SJSA1 (cell line): ENCODE data around the gene HLA-DQA1. TPM values are rescaled to one million over a fixed set of nuclear protein-coding genes. Genes with fewer than 3 reads are reported as not detected.
"Not testable (repeated sequence)": the region's sequence is repeated elsewhere in the genome, so short reads cannot be mapped to it uniquely, and the experiment has no call there.

ENCODE experiments used
- DNase-seq, 2 experiments: peaks; one replicate each; pipeline ENCODE4 v3.0.0-alpha.2; 2015 to 2020; ENCODE audit warnings: low spot score in 2 of 2, low read depth in 1 of 2
- H3K27ac ChIP-seq: fragments of 250-450 bp; sonication (Bioruptor Pico); 2 replicates; pipeline ENCODE4 v1.5.1; 2020; ENCODE audit warnings: mild to moderate bottlenecking, moderate library complexity
- H3K27me3 ChIP-seq: fragments of 250-450 bp; sonication (Bioruptor Pico); replicated peaks from 2 replicates; pipeline ENCODE4 v1.5.1; 2020; ENCODE audit warnings: mild to moderate bottlenecking, moderate library complexity
- H3K36me3 ChIP-seq: fragments of 250-450 bp; sonication (Bioruptor Pico); 2 replicates; pipeline ENCODE4 v1.5.1; 2020; ENCODE audit warnings: mild to moderate bottlenecking
- H3K4me1 ChIP-seq: fragments of 250-450 bp; sonication (Bioruptor Pico); replicated peaks from 2 replicates; pipeline ENCODE4 v1.6.1; 2021; ENCODE audit warnings: mild to moderate bottlenecking
- H3K4me3 ChIP-seq: fragments of 250-450 bp; sonication (Bioruptor Pico); 2 replicates; pipeline ENCODE4 v1.5.1; 2020; ENCODE audit warnings: mild to moderate bottlenecking
- H3K9me3 ChIP-seq: fragments of 250-450 bp; sonication (Bioruptor Pico); replicated peaks from 2 replicates; pipeline ENCODE4 v1.5.1; 2020; ENCODE audit warnings: mild to moderate bottlenecking
- total RNA-seq: library from RNA; depleted of rRNA; stranded (reverse); fragments of >200 nt; shearing (Covaris generic); gene quantifications from 2 replicates; pipeline ENCODE4 v1.2.3, GENCODE V29; 2014; rRNA removed

The HLA-DQA1 gene
- not detected in 2 replicates for total RNA-seq

DNA sequence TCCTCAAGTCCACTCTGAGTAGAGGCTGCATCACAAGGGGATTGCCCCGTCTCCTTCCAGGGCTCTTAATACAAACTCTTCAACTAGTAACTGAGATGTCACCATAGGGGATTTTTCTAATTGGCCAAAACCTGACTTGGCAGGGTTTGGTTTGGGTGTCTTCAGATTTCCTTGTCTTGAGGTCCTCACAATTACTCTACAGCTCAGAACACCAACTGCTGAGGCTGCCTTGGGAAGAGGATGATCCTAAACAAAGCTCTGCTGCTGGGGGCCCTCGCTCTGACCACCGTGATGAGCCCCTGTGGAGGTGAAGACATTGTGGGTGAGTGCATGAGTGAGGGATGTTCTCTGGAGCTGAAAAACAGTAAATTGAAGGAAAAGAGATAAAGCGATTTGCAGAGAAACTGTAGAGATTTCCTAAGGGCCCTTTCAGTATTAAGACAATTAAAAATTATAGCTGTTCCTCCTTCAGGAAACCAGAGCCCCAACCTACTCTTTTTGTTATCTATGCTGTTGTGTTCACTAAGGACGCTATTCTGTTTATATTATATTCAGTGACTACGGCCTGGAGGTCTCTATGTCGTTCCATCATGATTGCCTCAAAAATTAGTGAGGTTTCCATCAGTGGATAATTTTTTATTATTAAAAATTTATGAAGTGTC is at the start of gene HLA-DQA1:
Gene HLA-DQA1, plus strand, starts transcription at position 188 of the 662 bp plus-strand sequence. Its CDS starts 53 bp downstream, at position 241.
- peaks cover 16% of the 10 kb centered on the region for H3K27me3 ChIP-seq
- no peaks in the 10 kb centered on the region for H3K36me3 ChIP-seq
- no peak within 1 kb of the TSS for H3K27ac ChIP-seq
- no peaks in the 10 kb centered on the region for H3K4me1 ChIP-seq
- no peak within 1 kb of the TSS for H3K4me3 ChIP-seq
- H3K9me3 ChIP-seq = no peaks in the 10 kb centered on the region
- no peak for DNase-seq

DNA sequence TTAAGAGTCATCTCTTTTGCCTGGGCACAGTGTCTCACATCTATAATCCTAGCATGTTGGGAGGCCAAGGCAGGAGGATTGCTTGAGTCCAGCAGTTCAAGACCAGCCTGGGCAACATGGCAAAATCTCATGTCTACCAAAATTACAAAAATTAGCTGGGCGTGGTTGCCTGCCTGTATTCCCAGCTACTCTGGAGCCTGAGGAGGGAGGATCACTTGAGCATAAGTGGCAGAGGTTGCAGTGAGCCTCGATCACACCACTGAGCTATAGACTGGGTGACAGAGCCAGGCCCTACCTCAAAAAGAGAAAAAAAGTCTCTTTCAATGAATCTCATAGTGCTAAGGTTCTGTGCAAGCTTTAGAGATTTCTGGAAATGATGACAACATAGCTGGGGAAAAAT is 49.0 kb upstream of the HLA-DQA1 start:
- Histone ChIP-seq H3K27me3 (0 out of 2 replicates have a peak, but pooled peaks cover 7% of the 10 kb centered on the region), H3K36me3 (no peaks in the 10 kb centered on the region), H3K4me1 (no peaks in the 10 kb centered on the region), H3K4me3 (no peak overlapping the region), H3K9me3 (no peaks in the 10 kb centered on the region), H3K27ac (no peak overlapping the region)
- no peak for DNase-seq

- Histone ChIP-seq H3K4me3 (no peak within 1 kb of the TSS), H3K9me3 (no peaks in the 10 kb centered on the region), H3K4me1 (no peaks in the 10 kb centered on the region), H3K27ac (no peak within 1 kb of the TSS), H3K27me3 (0 out of 2 replicates have a peak, but pooled peaks cover 6% of the 10 kb centered on the region), H3K36me3 (no peaks in the 10 kb centered on the region)
- no peak for DNase-seq
Measured at GRCh38 chr6:32589596-32590449, 47.4 kb upstream of the HLA-DQA1 start, which contains the start of gene HLA-DRB1. TSS of gene HLA-DRB1 (minus strand) at chr6:32589848. CDS start at chr6:32589742, 106 bp downstream.

- not testable (repeated sequence) for H3K36me3 ChIP-seq, H3K4me1 ChIP-seq, DNase-seq, H3K27me3 ChIP-seq, H3K27ac ChIP-seq, H3K4me3 ChIP-seq, H3K9me3 ChIP-seq
Measured at GRCh38 chr6:32590713-32591112, 46.5 kb upstream of the HLA-DQA1 start.

DNA sequence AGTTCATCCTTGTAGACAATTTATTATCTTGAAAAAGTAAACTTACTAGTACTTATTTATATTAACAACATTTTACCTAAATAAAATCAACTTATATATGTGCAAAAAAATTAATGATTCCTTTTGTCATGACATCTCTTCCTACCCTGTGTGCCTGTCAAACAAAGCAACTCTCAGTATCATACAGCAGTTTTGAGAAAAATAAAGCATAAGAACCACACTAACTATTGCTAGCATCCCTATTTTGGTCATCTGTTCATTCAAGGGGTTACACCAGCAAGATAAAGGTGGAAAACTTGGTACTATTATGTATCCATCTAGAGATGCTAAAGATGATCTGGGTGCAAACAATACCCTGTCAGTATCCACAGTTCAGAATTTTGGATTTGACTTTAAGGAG is 40.2 kb upstream of the HLA-DQA1 start:
- Histone ChIP-seq H3K4me1 (no peaks in the 10 kb centered on the region), H3K27me3 (no peaks in the 10 kb centered on the region), H3K4me3 (no peak overlapping the region), H3K27ac (no peak overlapping the region), H3K36me3 (no peaks in the 10 kb centered on the region), H3K9me3 (0 out of 2 replicates have a peak, but pooled peaks cover 2% of the 10 kb centered on the region)
- DNase-seq = no peak

DNA sequence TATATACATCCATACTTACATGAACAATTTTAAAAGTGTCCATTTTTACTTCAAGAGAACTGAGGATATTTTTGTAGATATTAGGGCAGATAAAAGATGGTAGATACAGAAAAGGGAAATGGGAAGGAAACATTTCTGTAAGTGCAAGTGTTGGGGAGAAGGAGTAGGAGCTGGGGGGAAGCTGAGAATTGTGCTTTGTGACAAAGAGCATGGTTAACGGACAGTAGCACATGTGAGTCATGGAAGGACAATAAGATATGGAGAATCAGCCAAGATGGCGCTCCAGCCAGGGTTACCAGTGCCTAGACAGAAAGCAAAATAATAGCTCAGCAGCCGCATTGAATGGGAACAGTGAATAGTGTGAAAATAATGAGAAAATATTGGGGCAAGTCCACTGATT is 34.8 kb upstream of the HLA-DQA1 start:
- DNase-seq = no peak
- Histone ChIP-seq H3K36me3 (no peaks in the 10 kb centered on the region), H3K27ac (no peak overlapping the region), H3K27me3 (no peaks in the 10 kb centered on the region), H3K4me1 (no peaks in the 10 kb centered on the region), H3K4me3 (no peak overlapping the region), H3K9me3 (0 out of 2 replicates have a peak, but pooled peaks cover 2% of the 10 kb centered on the region)

- H3K36me3 ChIP-seq = no peaks in the 10 kb centered on the region
- 0 out of 2 replicates have a peak, but pooled peaks cover 2% of the 10 kb centered on the region for H3K9me3 ChIP-seq
- H3K27me3 ChIP-seq = no peaks in the 10 kb centered on the region
- DNase-seq = no peak
- no peaks in the 10 kb centered on the region for H3K4me1 ChIP-seq
- no peak overlapping the region for H3K4me3 ChIP-seq
- H3K27ac ChIP-seq = no peak overlapping the region
Measured at GRCh38 chr6:32603222-32603621, 34.0 kb upstream of the HLA-DQA1 start.

GRCh38 chr6:32603888-32604287 is 33.3 kb upstream of the HLA-DQA1 start:
- Histone ChIP-seq H3K27me3 (no peaks in the 10 kb centered on the region), H3K4me3 (no peak overlapping the region), H3K4me1 (no peaks in the 10 kb centered on the region), H3K27ac (no peak overlapping the region), H3K36me3 (no peaks in the 10 kb centered on the region), H3K9me3 (0 out of 2 replicates have a peak, but pooled peaks cover 2% of the 10 kb centered on the region)
- no peak for DNase-seq

DNA sequence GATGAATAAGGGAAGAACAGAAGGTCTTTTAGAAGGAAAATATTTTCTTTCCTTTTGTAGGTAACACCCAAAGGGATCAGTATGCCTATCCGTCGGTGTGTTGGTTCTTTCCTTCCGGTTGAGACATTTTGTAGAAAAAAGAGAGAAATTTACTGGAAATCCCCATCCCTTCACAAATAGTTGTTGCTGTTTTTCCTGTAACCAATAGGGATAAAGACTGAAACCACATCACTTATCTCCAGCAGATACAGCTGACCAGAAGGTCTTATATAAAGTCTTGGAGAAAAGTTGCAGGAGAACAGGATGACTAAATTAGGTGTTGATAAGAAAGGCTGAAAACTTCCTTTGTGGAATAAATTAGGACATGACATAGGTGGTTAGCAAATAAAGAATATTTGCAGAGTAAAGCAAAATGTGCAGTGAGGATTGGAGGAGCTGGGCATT is 32.8 kb upstream of the HLA-DQA1 start:
- Histone ChIP-seq H3K9me3 (no peaks in the 10 kb centered on the region), H3K4me1 (no peaks in the 10 kb centered on the region; the same call in 1 of the 2 replicates), H3K27me3 (no peaks in the 10 kb centered on the region), H3K4me3 (no peak overlapping the region), H3K27ac (no peak overlapping the region), H3K36me3 (no peaks in the 10 kb centered on the region)
- DNase-seq = no peak

DNA sequence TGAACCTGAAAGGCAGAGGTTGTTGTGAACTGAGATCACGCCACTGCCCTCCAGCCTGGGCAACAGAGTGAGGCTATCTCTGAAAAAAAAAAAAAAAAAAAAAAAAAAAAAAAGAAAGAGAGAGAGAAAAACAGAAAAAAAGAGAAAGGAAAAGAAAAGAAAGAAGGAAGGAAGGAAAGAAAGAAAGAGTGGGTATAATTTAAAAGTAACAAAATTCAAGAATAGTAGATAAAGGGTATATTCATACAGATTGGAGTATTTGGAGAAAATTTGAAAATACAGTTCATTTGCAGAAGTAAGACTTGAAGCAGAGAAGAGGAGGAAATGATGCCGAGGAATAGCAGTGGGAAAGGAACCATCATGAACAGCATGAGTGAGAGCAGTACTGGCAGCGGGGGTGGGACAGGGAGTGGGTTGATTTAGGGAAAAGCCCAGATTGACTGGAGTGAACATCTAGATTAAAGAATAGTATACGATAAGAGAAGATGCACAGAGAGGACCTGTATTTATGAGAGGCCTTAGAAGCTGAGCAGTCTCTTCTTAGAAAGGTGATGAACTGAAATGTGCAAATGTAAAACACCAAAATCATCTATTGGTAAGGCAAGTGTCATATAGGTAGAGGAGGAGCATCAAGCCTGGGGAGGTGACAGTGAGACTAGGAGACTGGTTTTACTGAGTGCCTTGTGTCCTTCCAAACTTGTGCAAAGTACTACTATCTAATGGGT is 29.8 kb upstream of the HLA-DQA1 start:
- H3K4me1 ChIP-seq = no peaks in the 10 kb centered on the region; the same call in 1 of the 2 replicates
- H3K4me3 ChIP-seq = no peak overlapping the region
- DNase-seq = no peak
- no peaks in the 10 kb centered on the region for H3K36me3 ChIP-seq
- H3K27me3 ChIP-seq = no peaks in the 10 kb centered on the region
- H3K27ac ChIP-seq = no peak overlapping the region
- no peaks in the 10 kb centered on the region for H3K9me3 ChIP-seq

DNA sequence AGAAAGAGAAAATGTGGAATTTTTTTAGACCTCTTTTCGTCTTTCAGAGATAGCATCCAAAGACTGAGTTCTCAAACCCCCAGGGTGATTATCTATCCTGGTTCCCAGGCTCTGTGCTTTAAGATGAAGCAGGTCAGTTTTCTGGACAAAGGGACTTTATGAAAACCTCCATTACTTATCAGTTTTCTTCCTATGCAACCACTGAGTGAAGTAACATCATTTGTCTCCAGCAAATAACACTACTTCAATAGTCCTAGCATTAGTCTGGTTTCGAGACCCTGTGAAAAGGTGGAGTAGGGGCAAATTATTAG is 29.3 kb upstream of the HLA-DQA1 start:
- Histone ChIP-seq H3K9me3 (no peaks in the 10 kb centered on the region), H3K4me3 (no peak overlapping the region), H3K4me1 (no peaks in the 10 kb centered on the region; the same call in 1 of the 2 replicates), H3K27me3 (no peaks in the 10 kb centered on the region), H3K36me3 (no peaks in the 10 kb centered on the region), H3K27ac (no peak overlapping the region)
- DNase-seq = no peak

- H3K9me3 ChIP-seq = no peaks in the 10 kb centered on the region
- no peaks in the 10 kb centered on the region for H3K27me3 ChIP-seq
- H3K4me1 ChIP-seq = no peaks in the 10 kb centered on the region; the same call in 1 of the 2 replicates
- H3K4me3 ChIP-seq = no peak overlapping the region
- no peak for DNase-seq
- no peaks in the 10 kb centered on the region for H3K36me3 ChIP-seq
- H3K27ac ChIP-seq = no peak overlapping the region
Measured at GRCh38 chr6:32608362-32608761, 28.8 kb upstream of the HLA-DQA1 start.

DNA sequence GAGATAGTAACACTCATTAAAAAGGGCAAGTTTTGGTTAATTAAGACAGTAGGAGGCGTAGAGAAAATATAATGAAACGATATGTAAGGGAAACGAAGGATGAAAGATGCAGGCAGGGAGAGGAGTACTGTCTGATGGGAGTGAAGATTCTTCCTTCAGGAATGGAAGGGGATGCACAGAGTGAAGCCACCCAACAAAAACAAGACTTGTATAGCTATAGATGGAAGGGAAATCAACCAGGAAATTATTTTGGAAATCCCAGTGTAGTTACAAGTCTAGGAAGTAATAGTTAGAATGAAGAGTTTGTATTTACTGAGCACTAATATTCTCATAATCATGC is 27.8 kb upstream of the HLA-DQA1 start:
- H3K4me1 ChIP-seq = no peaks in the 10 kb centered on the region; the same call in 1 of the 2 replicates
- no peak overlapping the region for H3K4me3 ChIP-seq
- no peaks in the 10 kb centered on the region for H3K9me3 ChIP-seq
- DNase-seq = no peak
- no peak overlapping the region for H3K27ac ChIP-seq
- no peaks in the 10 kb centered on the region for H3K36me3 ChIP-seq
- H3K27me3 ChIP-seq = no peaks in the 10 kb centered on the region
